Measurements from ENCODE around the gene ANO5.

Gene ANO5

DNA sequence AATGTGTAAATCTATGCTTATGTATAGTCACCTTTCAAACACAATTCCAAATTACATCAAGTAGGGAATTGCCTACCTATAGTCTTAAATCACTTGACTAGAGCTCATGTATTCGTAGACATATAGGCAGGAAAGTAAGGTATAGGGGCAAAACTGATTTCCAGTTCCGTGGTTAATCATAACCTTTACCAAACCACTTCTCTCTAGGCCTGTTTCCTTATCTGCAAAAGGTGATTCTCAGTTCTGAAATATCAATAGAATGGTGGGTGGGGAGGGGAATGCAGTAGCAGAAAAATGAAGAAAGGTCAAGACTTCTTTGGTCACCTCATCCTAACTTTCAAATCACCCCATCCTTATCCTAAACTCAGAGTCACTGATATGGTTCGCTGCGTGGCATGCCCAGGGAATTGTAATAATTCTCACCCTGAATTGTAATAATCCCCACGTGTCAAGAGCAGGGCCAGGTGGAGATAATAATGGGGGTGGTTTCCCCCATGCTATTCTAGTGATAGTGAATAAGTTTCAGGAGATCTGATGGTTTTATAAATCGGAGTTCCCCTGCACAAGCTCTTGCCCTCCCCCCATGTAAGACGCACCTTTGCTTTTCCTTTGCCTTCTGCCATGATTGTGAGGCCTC is 1.9 kb upstream of the ANO5 start:
- H3K9me2 ChIP-seq (replicated peaks; ENCODE audit: control insufficient read depth, low read length): no peaks in the 10 kb centered on the region
- H3K36me3 ChIP-seq (ENCODE audit: control insufficient read depth, low read length): no peaks in the 10 kb centered on the region
- no peaks in the 10 kb centered on the region for H3K79me2 ChIP-seq (ENCODE audit: control insufficient read depth, low read length)
- TF ChIP-seq, protein P1, sequence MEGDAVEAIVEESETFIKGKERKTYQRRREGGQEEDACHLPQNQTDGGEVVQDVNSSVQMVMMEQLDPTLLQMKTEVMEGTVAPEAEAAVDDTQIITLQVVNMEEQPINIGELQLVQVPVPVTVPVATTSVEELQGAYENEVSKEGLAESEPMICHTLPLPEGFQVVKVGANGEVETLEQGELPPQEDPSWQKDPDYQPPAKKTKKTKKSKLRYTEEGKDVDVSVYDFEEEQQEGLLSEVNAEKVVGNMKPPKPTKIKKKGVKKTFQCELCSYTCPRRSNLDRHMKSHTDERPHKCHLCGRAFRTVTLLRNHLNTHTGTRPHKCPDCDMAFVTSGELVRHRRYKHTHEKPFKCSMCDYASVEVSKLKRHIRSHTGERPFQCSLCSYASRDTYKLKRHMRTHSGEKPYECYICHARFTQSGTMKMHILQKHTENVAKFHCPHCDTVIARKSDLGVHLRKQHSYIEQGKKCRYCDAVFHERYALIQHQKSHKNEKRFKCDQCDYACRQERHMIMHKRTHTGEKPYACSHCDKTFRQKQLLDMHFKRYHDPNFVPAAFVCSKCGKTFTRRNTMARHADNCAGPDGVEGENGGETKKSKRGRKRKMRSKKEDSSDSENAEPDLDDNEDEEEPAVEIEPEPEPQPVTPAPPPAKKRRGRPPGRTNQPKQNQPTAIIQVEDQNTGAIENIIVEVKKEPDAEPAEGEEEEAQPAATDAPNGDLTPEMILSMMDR (IDR thresholded peaks at IDR 0.05; ENCODE audit: low read depth, low read length, poor library complexity, severe bottlenecking): no peak
- no peak for TF ChIP-seq EZH2phosphoT487 (IDR thresholded peaks at IDR 0.05; ENCODE audit: borderline replicate concordance, low read length)
- no peaks in the 10 kb centered on the region for H4K20me1 ChIP-seq (ENCODE audit: control insufficient read depth, insufficient read depth, low read depth, low read length)
- H3K4me1 ChIP-seq (ENCODE audit: control insufficient read depth, low read length): no peaks in the 10 kb centered on the region
- no peak overlapping the region for H3K4me3 ChIP-seq (ENCODE audit: low read length)
- no peak overlapping the region for H3K4me2 ChIP-seq (ENCODE audit: low read length)
- H3K27me3 ChIP-seq (ENCODE audit: control insufficient read depth, low read length): no peaks in the 10 kb centered on the region
- H3K9me3 ChIP-seq (ENCODE audit: control insufficient read depth, insufficient read depth, low read length): no peaks in the 10 kb centered on the region
- no peak overlapping the region for H3K27ac ChIP-seq (ENCODE audit: low read depth, low read length)
- H3F3A ChIP-seq (ENCODE audit: control insufficient read depth, insufficient read depth): no peaks in the 10 kb centered on the region

DNA sequence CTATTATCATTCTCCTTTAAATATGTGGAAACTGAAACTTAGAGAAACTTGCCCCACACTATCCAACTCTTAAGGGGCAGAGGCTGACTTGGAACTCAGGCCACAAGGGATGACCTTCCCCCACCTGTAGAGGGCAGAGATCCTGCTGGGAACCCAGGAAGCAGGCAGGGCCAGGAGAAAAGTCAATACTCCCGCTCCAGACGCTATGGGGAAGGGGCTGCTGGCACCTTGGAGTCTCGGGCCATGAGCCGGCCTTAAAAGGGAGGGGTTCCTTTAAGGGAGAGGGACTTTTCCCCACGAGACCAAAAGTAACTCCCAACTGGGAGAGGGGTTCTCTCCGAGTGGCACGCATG is 620 bp upstream of the ANO5 start:
- Histone ChIP-seq H3K27me3 (ENCODE audit: control insufficient read depth, low read length) (no peaks in the 10 kb centered on the region), H3K9me2 (replicated peaks; ENCODE audit: control insufficient read depth, low read length) (no peaks in the 10 kb centered on the region), H3K4me3 (ENCODE audit: low read length) (no peak overlapping the region), H3K79me2 (ENCODE audit: control insufficient read depth, low read length) (no peaks in the 10 kb centered on the region), H3K27ac (ENCODE audit: low read depth, low read length) (no peak overlapping the region), H3K9me3 (ENCODE audit: control insufficient read depth, insufficient read depth, low read length) (no peaks in the 10 kb centered on the region), H3K36me3 (ENCODE audit: control insufficient read depth, low read length) (no peaks in the 10 kb centered on the region), H4K20me1 (ENCODE audit: control insufficient read depth, insufficient read depth, low read depth, low read length) (no peaks in the 10 kb centered on the region), H3K4me1 (ENCODE audit: control insufficient read depth, low read length) (no peaks in the 10 kb centered on the region), H3F3A (ENCODE audit: control insufficient read depth, insufficient read depth) (no peaks in the 10 kb centered on the region), H3K4me2 (ENCODE audit: low read length) (no peak overlapping the region)
- TF ChIP-seq, protein P1 (IDR thresholded peaks at IDR 0.05; ENCODE audit: low read depth, low read length, poor library complexity, severe bottlenecking): no peak
- TF ChIP-seq EZH2phosphoT487 (IDR thresholded peaks at IDR 0.05; ENCODE audit: borderline replicate concordance, low read length): no peak

DNA sequence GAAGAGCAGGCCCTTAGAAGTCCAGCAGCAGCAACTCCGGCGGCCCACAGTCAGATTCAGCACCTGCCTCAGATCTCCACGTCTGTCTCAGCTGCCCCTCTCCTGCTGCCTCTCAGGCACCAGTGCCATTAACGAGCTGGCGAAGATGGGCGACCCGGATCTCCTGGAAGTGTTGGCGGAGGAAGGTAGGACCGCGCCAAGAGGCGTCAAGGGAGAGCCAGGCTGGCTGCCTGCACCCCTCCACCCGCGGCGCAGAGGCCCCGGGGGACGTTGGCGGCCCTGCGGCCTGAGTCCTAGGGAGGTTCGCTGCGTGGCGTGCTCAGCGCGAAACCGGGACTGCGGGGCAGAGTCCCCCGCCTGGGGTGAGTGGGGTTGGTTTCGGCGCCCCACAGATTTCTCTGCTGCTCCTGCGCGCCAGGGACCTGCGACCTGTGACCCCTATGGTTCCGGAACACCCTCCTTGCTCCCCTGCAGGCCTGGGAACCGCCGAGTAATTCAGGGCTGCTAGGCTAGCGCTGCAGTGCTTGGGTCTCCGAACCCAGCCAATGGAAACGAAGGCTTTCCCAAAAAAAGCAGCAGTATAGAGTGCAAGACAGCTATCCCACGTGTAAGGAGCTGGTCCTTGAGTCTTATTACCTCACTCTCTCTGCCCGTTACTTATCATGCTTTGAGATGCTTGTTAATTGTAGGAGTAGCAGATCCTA is 615 bp downstream of the ANO5 start:
- Histone ChIP-seq H3F3A (ENCODE audit: control insufficient read depth, insufficient read depth) (no peaks in the 10 kb centered on the region), H3K79me2 (ENCODE audit: control insufficient read depth, low read length) (no peaks in the 10 kb centered on the region), H3K9me2 (replicated peaks; ENCODE audit: control insufficient read depth, low read length) (no peaks in the 10 kb centered on the region), H3K27me3 (ENCODE audit: control insufficient read depth, low read length) (no peaks in the 10 kb centered on the region), H3K4me1 (ENCODE audit: control insufficient read depth, low read length) (no peaks in the 10 kb centered on the region), H3K9me3 (ENCODE audit: control insufficient read depth, insufficient read depth, low read length) (no peaks in the 10 kb centered on the region), H3K27ac (ENCODE audit: low read depth, low read length) (no peak overlapping the region), H3K4me2 (ENCODE audit: low read length) (no peak overlapping the region), H3K4me3 (ENCODE audit: low read length) (no peak overlapping the region), H3K36me3 (ENCODE audit: control insufficient read depth, low read length) (no peaks in the 10 kb centered on the region), H4K20me1 (ENCODE audit: control insufficient read depth, insufficient read depth, low read depth, low read length) (no peaks in the 10 kb centered on the region)
- no peak for TF ChIP-seq EZH2phosphoT487 (IDR thresholded peaks at IDR 0.05; ENCODE audit: borderline replicate concordance, low read length)
- TF ChIP-seq, protein P1 (IDR thresholded peaks at IDR 0.05; ENCODE audit: low read depth, low read length, poor library complexity, severe bottlenecking): no peak

All from DOHH2 (cell line).